GM12878 (cell line): ENCODE measurements around the gene FSTL4. TPM values are rescaled to one million over a fixed set of nuclear protein-coding genes. Genes with fewer than 3 reads are reported as not detected.

Experiments used
- ATAC-seq: fragments of 200-7000 bp; cut with Tn5 transposase; 3 replicates; pipeline ENCODE4 v1.9.1; 2020; ENCODE audit warnings: mild to moderate bottlenecking, moderate library complexity
- BruUV-seq: library from RNA; stranded (reverse); fragments of 400-500 nt; replicated peaks from 2 replicates; lab custom pipeline; 2021; lab: Mats Ljungman, UMichigan
- CTCF ChIA-PET: fragments of 300-600 bp; sonication (Branson Sonifier 250); formaldehyde crosslinking; extraction: SDS; loops from one replicate; lab custom pipeline; 2021; ENCODE audit warnings: inconsistent platforms; lab: Yijun Ruan, JAX
- POLR2A ChIA-PET: fragments of 350-600 bp; formaldehyde crosslinking; extraction: SDS; loops from one replicate; lab custom pipeline; 2021; ENCODE audit warnings: inconsistent platforms; lab: Charles Lee
- RAD21 ChIA-PET: fragments of 300-600 bp; sonication (Branson Sonifier 250); formaldehyde crosslinking; loops from one replicate; lab custom pipeline; 2023; ENCODE audit warnings: antibody characterized with exemption; ENCODE audit not compliant: unreplicated experiment; lab: Charles Lee
- SMC1A ChIA-PET: fragments of 300-600 bp; sonication (Branson Sonifier 250); formaldehyde crosslinking; loops from one replicate; lab custom pipeline; 2023; ENCODE audit not compliant: unreplicated experiment, uncharacterized antibody; lab: Charles Lee
- DNase-seq: peaks from one replicate; pipeline ENCODE4 v3.0.0-alpha.2; 2011; ENCODE audit warnings: low read depth, low spot score
- FAIRE-seq: peaks from 3 replicates; lab custom pipeline; 2011; peaks lifted over from hg19 to GRCh38; lab: Jason Lieb, UNC
- H2AFZ ChIP-seq: 2 replicates; pipeline ENCODE4 v1.6.0; 2011; ENCODE audit warnings: low read depth, low read length, control low read depth; ENCODE audit not compliant: control insufficient read depth
- H3K27ac ChIP-seq: 2 replicates; pipeline ENCODE4 v1.5.1; 2011; ENCODE audit warnings: control low read depth; ENCODE audit not compliant: control insufficient read depth, insufficient read depth
- H3K27me3 ChIP-seq, 2 experiments: replicated peaks in 1 of 2; 2 replicates each; pipeline versions ENCODE4 v1.6.0 to v1.6.1; 2011; ENCODE audit warnings: low read length in 1 of 2; ENCODE audit not compliant: control insufficient read depth in 2 of 2, insufficient read depth in 2 of 2
- H3K36me3 ChIP-seq, 2 experiments: 2 replicates each; pipeline ENCODE4 v1.5.1; 2011; ENCODE audit warnings: low read length in 1 of 2; ENCODE audit not compliant: control insufficient read depth in 2 of 2, insufficient read depth in 2 of 2
- H3K4me1 ChIP-seq: 2 replicates; pipeline ENCODE4 v1.6.1; 2011; ENCODE audit warnings: mild to moderate bottlenecking, low read length, moderate library complexity, mixed read lengths; ENCODE audit not compliant: control insufficient read depth, insufficient read depth
- H3K4me2 ChIP-seq: 2 replicates; pipeline ENCODE4 v1.6.0; 2011; ENCODE audit warnings: control low read depth; ENCODE audit not compliant: control insufficient read depth, insufficient read depth
- H3K4me3 ChIP-seq: fragments of 200-600 bp; sonication (generic); 2 replicates; pipeline ENCODE4 v1.5.1; 2016
- H3K79me2 ChIP-seq: 2 replicates; pipeline ENCODE4 v1.6.0; 2011; ENCODE audit warnings: low read length; ENCODE audit not compliant: control insufficient read depth, insufficient read depth
- H3K9ac ChIP-seq: 2 replicates; pipeline ENCODE4 v1.8.0; 2011; ENCODE audit warnings: low read length, control low read depth, mixed read lengths; ENCODE audit not compliant: control insufficient read depth, insufficient read depth
- H3K9me3 ChIP-seq: replicated peaks from 3 replicates; pipeline ENCODE4 v1.5.1; 2011; ENCODE audit warnings: mild to moderate bottlenecking, low read length; ENCODE audit not compliant: control insufficient read depth, insufficient read depth
- H4K20me1 ChIP-seq: 2 replicates; pipeline ENCODE4 v1.6.0; 2011; ENCODE audit not compliant: control insufficient read depth, insufficient read depth
- BCL11A ChIP-seq: IDR thresholded peaks from 2 replicates; pipeline ENCODE4 v1.6.1; 2011; ENCODE audit warnings: low read depth, low read length
- EED ChIP-seq: sonication (generic); IDR thresholded peaks from 2 replicates; pipeline ENCODE4 v1.6.1; 2016; ENCODE audit warnings: antibody characterized with exemption, low read depth
- FOS ChIP-seq: IDR thresholded peaks from 3 replicates; pipeline ENCODE4 v1.6.1; 2011; ENCODE audit warnings: borderline replicate concordance; ENCODE audit not compliant: insufficient read length; ENCODE audit errors: extremely low read depth
- IRF5 ChIP-seq: fragments of 450-650 bp; IDR thresholded peaks from 2 replicates; pipeline ENCODE4 v1.6.1; 2017; ENCODE audit warnings: borderline replicate concordance
- NFXL1 ChIP-seq: fragments of 450-650 bp; IDR thresholded peaks from 2 replicates; pipeline ENCODE4 v1.6.1; 2017; ENCODE audit warnings: antibody characterized with exemption, mild to moderate bottlenecking, borderline replicate concordance
- NR2F1 ChIP-seq: fragments of 450-650 bp; conservative IDR thresholded peaks from 2 replicates; pipeline ENCODE4 v1.6.1; 2017; ENCODE audit warnings: mild to moderate bottlenecking
- POLR2A ChIP-seq: IDR thresholded peaks from 2 replicates; pipeline ENCODE4 v1.6.1; 2011; ENCODE audit warnings: low read depth, mild to moderate bottlenecking, low read length
- SMAD1 ChIP-seq: fragments of 450-650 bp; IDR thresholded peaks from 2 replicates; pipeline ENCODE4 v1.6.1; 2018; ENCODE audit warnings: mild to moderate bottlenecking, low read depth; ENCODE audit not compliant: partially characterized antibody
- SP1 ChIP-seq: IDR thresholded peaks from one replicate; pipeline ENCODE4 v1.6.1; 2011; ENCODE audit warnings: low read depth, low read length
- SRF ChIP-seq, 2 experiments: IDR thresholded peaks; 2 replicates each; pipeline ENCODE4 v1.6.1; 2011; ENCODE audit warnings: low read depth in 2 of 2, low read length in 2 of 2, mild to moderate bottlenecking in 1 of 2, moderate library complexity in 1 of 2
- STAT1 ChIP-seq: fragments of 450-650 bp; conservative IDR thresholded peaks from 2 replicates; pipeline ENCODE4 v1.6.1; 2014; ENCODE audit warnings: antibody characterized with exemption, mild to moderate bottlenecking
- SUZ12 ChIP-seq: fragments of 200-600 bp; sonication (generic); IDR thresholded peaks from one replicate; pipeline ENCODE4 v1.6.1; 2018; ENCODE audit warnings: antibody characterized with exemption, mild to moderate bottlenecking; ENCODE audit not compliant: unreplicated experiment
- TARDBP ChIP-seq: IDR thresholded peaks from 2 replicates; pipeline ENCODE4 v1.6.1; 2016; ENCODE audit warnings: borderline replicate concordance
- TBL1XR1 ChIP-seq: IDR thresholded peaks from 2 replicates; pipeline ENCODE4 v1.6.1; 2012; ENCODE audit warnings: low read depth, low read length, improper control_type of control experiment
- TCF7 ChIP-seq: IDR thresholded peaks from 2 replicates; pipeline ENCODE4 v1.6.1; 2014; ENCODE audit warnings: antibody characterized with exemption, borderline replicate concordance
- WGBS: methylation state at CpG from one replicate; pipeline ENCODE4 v1.1.6; 2016; ENCODE audit warnings: low lambda C conversion rate; ENCODE audit not compliant: insufficient replicate concordance, insufficient coverage; ENCODE audit errors: missing lambda C conversion rate; 5-methylcytosine and 5-hydroxymethylcytosine counted together
- in situ Hi-C: fragments of 300-500 bp; cut with MboI; formaldehyde crosslinking; loops from 9 replicates; pipeline ENCODE4 v1.14.3; 2018; ENCODE audit warnings: mixed read lengths
- intact Hi-C: fragments of 100-400 bp; cut with micrococcal nuclease; formaldehyde crosslinking; loops from one replicate; pipeline ENCODE4 v1.14.2; 2022; ENCODE audit not compliant: unreplicated experiment
- polyA plus RNA-seq, 11 experiments: library from polyadenylated mRNA; depleted of rRNA in 4 of 11; unstranded in 6 of 11; stranded (reverse) in 5 of 11; fragments of >200 nt; fragmentation: Nextera tagmentation in 4 of 11; fragmentation: Illumina TruSeq in 1 of 11; extraction: Ambion mirVana in 4 of 11; extraction: Trizol in 1 of 11; gene quantifications; 1 replicate in 1 of 11; 2 replicates in 10 of 11; pipeline versions ENCODE4 v1.2.1 to v1.2.3, GENCODE V29; 2011 to 2016; ENCODE audit warnings: inconsistent platforms in 2 of 11, missing spikeins in 2 of 11, low read depth in 1 of 11
- total RNA-seq, 4 experiments: library from RNA; depleted of rRNA in 3 of 4; stranded (reverse); fragments of >200 nt in 3 of 4; fragmentation: Illumina TruSeq in 1 of 4; extraction: Trizol in 1 of 4; gene quantifications; 2 replicates each; pipeline versions ENCODE4 v1.2.1 to v1.2.3, GENCODE V29; 2013 to 2021
- TF ChIP-seq, protein P1 (sequence below): IDR thresholded peaks from 2 replicates; pipeline ENCODE4 v1.6.1; 2012; ENCODE audit warnings: low read depth, low read length, improper control_type of control experiment
- TF ChIP-seq, protein P2 (sequence below): fragments of 450-650 bp; IDR thresholded peaks from 2 replicates; pipeline ENCODE4 v1.6.1; 2017; ENCODE audit warnings: mild to moderate bottlenecking, low read depth, inconsistent platforms; ENCODE audit not compliant: poor library complexity, severe bottlenecking
- TF ChIP-seq, protein P3 (sequence below): fragments of 450-650 bp; formaldehyde crosslinking; IDR thresholded peaks from 2 replicates; pipeline ENCODE4 v1.5.0; 2022; ENCODE audit warnings: mild to moderate bottlenecking, missing genetic modification characterization
- TF ChIP-seq, protein P4 (sequence below): IDR thresholded peaks from 2 replicates; pipeline ENCODE4 v1.6.1; 2012; ENCODE audit warnings: low read depth, low read length, improper control_type of control experiment

The FSTL4 gene
- total and polyA plus RNA-seq, 10 of the 15 experiments (the other 5 are each of a cell fraction or from before 2014, with no cell fraction given), result 0.01 to 0.79 (median 0.21) TPM; not detected in 6

- Histone ChIP-seq H3K79me2 (no peaks in the 10 kb centered on the region), H3K4me1 (peaks cover 6% of the 10 kb centered on the region; the same call in 1 of the 2 replicates), H3K27me3 (no peaks in the 10 kb centered on the region)
- DNase-seq, result no peak
- RAD21 ChIA-PET, result no interaction called here
- WGBS, result 41% methylated on average over 4 of the region's 4 CpGs
- no peak for TF ChIP-seq SUZ12
- TF ChIP-seq POLR2A, result no peak
- no peak for TF ChIP-seq STAT1
- no peak for TF ChIP-seq TCF7
- TF ChIP-seq TARDBP, result no peak
- TF ChIP-seq TBL1XR1, result no peak
- no peak for TF ChIP-seq FOS
- TF ChIP-seq EED, result no peak
- no peak for TF ChIP-seq NR2F1
- TF ChIP-seq BCL11A, result no peak
- TF ChIP-seq NFXL1, result no peak
- TF ChIP-seq SRF (IDR thresholded peaks at IDR 0.05; ENCODE audit: low read depth in 2 of 2, low read length in 2 of 2), result no peak
- TF ChIP-seq IRF5, result no peak
- TF ChIP-seq, protein P1, sequence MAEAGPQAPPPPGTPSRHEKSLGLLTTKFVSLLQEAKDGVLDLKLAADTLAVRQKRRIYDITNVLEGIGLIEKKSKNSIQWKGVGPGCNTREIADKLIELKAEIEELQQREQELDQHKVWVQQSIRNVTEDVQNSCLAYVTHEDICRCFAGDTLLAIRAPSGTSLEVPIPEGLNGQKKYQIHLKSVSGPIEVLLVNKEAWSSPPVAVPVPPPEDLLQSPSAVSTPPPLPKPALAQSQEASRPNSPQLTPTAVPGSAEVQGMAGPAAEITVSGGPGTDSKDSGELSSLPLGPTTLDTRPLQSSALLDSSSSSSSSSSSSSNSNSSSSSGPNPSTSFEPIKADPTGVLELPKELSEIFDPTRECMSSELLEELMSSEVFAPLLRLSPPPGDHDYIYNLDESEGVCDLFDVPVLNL, result no peak
- no peak for TF ChIP-seq SP1
- TF ChIP-seq, protein P2, sequence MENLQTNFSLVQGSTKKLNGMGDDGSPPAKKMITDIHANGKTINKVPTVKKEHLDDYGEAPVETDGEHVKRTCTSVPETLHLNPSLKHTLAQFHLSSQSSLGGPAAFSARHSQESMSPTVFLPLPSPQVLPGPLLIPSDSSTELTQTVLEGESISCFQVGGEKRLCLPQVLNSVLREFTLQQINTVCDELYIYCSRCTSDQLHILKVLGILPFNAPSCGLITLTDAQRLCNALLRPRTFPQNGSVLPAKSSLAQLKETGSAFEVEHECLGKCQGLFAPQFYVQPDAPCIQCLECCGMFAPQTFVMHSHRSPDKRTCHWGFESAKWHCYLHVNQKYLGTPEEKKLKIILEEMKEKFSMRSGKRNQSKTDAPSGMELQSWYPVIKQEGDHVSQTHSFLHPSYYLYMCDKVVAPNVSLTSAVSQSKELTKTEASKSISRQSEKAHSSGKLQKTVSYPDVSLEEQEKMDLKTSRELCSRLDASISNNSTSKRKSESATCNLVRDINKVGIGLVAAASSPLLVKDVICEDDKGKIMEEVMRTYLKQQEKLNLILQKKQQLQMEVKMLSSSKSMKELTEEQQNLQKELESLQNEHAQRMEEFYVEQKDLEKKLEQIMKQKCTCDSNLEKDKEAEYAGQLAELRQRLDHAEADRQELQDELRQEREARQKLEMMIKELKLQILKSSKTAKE, result no peak
- TF ChIP-seq SMAD1, result no peak
- TF ChIP-seq, protein P3, sequence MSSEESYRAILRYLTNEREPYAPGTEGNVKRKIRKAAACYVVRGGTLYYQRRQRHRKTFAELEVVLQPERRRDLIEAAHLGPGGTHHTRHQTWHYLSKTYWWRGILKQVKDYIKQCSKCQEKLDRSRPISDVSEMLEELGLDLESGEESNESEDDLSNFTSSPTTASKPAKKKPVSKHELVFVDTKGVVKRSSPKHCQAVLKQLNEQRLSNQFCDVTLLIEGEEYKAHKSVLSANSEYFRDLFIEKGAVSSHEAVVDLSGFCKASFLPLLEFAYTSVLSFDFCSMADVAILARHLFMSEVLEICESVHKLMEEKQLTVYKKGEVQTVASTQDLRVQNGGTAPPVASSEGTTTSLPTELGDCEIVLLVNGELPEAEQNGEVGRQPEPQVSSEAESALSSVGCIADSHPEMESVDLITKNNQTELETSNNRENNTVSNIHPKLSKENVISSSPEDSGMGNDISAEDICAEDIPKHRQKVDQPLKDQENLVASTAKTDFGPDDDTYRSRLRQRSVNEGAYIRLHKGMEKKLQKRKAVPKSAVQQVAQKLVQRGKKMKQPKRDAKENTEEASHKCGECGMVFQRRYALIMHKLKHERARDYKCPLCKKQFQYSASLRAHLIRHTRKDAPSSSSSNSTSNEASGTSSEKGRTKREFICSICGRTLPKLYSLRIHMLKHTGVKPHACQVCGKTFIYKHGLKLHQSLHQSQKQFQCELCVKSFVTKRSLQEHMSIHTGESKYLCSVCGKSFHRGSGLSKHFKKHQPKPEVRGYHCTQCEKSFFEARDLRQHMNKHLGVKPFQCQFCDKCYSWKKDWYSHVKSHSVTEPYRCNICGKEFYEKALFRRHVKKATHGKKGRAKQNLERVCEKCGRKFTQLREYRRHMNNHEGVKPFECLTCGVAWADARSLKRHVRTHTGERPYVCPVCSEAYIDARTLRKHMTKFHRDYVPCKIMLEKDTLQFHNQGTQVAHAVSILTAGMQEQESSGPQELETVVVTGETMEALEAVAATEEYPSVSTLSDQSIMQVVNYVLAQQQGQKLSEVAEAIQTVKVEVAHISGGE (CRISPR knock-in tag), result no peak
- TF ChIP-seq, protein P4, sequence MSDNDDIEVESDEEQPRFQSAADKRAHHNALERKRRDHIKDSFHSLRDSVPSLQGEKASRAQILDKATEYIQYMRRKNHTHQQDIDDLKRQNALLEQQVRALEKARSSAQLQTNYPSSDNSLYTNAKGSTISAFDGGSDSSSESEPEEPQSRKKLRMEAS, result no peak
- TF ChIP-seq, all 136 proteins: peak for 0
- Histone ChIP-seq H3K27ac (no peak overlapping the region), H3K4me3 (no peak overlapping the region), H3K4me2 (no peak overlapping the region), H4K20me1 (no peaks in the 10 kb centered on the region), H3K9ac (no peak overlapping the region), H3K36me3 (no peaks in the 10 kb centered on the region), H3K9me3 (no peaks in the 10 kb centered on the region), H2AFZ (no peak overlapping the region)
- ChIA-PET SMC1A (no interaction called here), CTCF (no interaction called here), POLR2A (interaction anchor here (0.7 kb wide), 1 partner anchor 41 kb away, joined by 3 read pairs; no protein-coding TSS in a partner anchor)
- FAIRE-seq (no peak), ATAC-seq (no peak)
- intact Hi-C loops (loop anchor here (5.0 kb wide), 1 partner anchor 150 kb away; no protein-coding TSS in a partner anchor), in situ Hi-C loops (no loop called here)
- BruUV-seq, result no TSS peak
Measured at GRCh38 chr5:133262690-133263089, 349.7 kb downstream of the FSTL4 start.
